Measurements from ENCODE around the gene LEMD3.

DNA sequence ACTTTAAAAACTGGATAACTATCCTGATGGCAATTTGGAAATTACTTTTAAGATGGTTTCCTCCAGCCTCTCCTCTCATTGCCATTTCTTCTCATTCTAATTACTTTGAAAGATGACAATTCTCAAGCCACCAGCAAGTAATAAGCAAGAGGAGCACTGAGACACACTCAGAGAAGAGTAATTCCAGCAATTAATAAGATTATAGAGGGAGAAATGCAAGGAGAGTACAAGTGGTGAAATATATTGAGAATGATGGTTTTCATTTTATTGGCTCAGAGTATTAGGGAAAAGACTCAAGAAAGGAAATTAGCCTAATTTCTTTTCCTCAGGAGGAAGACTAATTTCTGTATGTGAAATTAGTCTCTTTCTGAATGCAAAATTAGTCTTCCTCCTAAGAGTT, 88.6 kb downstream of the LEMD3 start:
- TF ChIP-seq, protein P1, sequence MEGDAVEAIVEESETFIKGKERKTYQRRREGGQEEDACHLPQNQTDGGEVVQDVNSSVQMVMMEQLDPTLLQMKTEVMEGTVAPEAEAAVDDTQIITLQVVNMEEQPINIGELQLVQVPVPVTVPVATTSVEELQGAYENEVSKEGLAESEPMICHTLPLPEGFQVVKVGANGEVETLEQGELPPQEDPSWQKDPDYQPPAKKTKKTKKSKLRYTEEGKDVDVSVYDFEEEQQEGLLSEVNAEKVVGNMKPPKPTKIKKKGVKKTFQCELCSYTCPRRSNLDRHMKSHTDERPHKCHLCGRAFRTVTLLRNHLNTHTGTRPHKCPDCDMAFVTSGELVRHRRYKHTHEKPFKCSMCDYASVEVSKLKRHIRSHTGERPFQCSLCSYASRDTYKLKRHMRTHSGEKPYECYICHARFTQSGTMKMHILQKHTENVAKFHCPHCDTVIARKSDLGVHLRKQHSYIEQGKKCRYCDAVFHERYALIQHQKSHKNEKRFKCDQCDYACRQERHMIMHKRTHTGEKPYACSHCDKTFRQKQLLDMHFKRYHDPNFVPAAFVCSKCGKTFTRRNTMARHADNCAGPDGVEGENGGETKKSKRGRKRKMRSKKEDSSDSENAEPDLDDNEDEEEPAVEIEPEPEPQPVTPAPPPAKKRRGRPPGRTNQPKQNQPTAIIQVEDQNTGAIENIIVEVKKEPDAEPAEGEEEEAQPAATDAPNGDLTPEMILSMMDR (IDR thresholded peaks at IDR 0.05), result no peak
- TF ChIP-seq POLR2A (IDR thresholded peaks at IDR 0.05), result no peak

All from esophagus squamous epithelium (tissue), 4 donors.